ENCODE results near the gene PHF20. TPM values are rescaled to one million over a fixed set of nuclear protein-coding genes. Genes with fewer than 3 reads are reported as not detected.

Gene PHF20
- total and polyA plus RNA-seq, 2 donors from 2014 or later = 12.3 to 48.4 TPM

DNA sequence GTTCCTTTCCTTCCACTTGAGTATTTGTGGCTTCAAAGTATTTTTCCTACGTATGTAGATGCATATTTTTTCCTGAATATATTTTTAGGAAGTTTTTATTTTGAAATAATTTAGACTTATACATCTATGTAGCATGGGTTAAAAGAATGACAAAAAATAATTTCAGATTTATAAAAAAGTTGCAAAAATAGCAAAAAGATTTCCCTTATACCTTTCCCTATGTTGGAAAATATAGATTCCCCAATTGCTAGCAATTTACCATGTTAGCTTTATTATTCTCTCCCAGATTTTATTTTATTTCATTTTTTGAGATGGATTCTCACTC is 112.7 kb downstream of the PHF20 start:
- H3K4me3 ChIP-seq (ENCODE audit: low read length in 3 of 3) = no peak overlapping the region
- DNase-seq (no peak), FAIRE-seq (no peak)
- no peak overlapping the region for H3K27ac ChIP-seq (ENCODE audit: low read depth in 2 of 2, low read length in 2 of 2)
- no peak overlapping the region for H3K9ac ChIP-seq (ENCODE audit: low read length in 3 of 3)
- intact Hi-C loops (cut with DNase I) = no loop called here
- H3K36me3 ChIP-seq (ENCODE audit: control insufficient read depth in 2 of 3, insufficient read depth in 3 of 3, low read length in 3 of 3) = no peaks in the 10 kb centered on the region
- peaks cover 0 to 2% (median 0%) of the 10 kb centered on the region in 3 donors for H3K4me1 ChIP-seq (ENCODE audit: control insufficient read depth in 2 of 3, insufficient read depth in 2 of 3, low read depth in 1 of 3, low read length in 3 of 3)
- H3K9me3 ChIP-seq (ENCODE audit: control insufficient read depth in 2 of 3, insufficient read depth in 1 of 3, low read length in 3 of 3) = no peaks in the 10 kb centered on the region
- H3K27me3 ChIP-seq (ENCODE audit: control insufficient read depth, insufficient read depth, low read length) = no peaks in the 10 kb centered on the region
- no peak for TF ChIP-seq CTCF (IDR thresholded peaks at IDR 0.05; ENCODE audit: borderline replicate concordance, extremely low read depth, insufficient read depth)

DNA sequence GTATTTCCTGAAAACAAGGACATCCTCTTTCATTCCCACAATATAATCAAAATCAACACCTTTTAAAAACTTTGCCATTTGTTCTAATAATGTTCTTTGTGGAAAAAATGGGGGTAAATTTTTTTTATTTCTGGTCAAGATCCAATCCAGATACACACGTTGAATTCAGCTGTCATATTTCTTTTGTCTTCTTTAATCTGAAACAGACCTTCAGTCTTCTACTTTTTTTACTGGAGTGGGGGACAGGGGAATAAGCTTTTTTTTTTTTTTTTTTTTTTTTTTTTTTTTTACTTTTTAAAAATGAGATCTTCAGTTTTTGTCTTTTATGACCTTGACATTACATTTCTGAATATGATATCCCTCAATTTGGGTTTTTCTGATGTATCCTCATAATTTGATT is 113.4 kb downstream of the PHF20 start:
- intact Hi-C loops (cut with DNase I) = no loop called here
- Histone ChIP-seq H3K9me3 (ENCODE audit: control insufficient read depth in 2 of 3, insufficient read depth in 1 of 3, low read length in 3 of 3) (no peaks in the 10 kb centered on the region), H3K27ac (ENCODE audit: low read depth in 2 of 2, low read length in 2 of 2) (no peak overlapping the region), H3K36me3 (ENCODE audit: control insufficient read depth in 2 of 3, insufficient read depth in 3 of 3, low read length in 3 of 3) (no peaks in the 10 kb centered on the region), H3K9ac (ENCODE audit: low read length in 3 of 3) (no peak overlapping the region), H3K27me3 (ENCODE audit: control insufficient read depth, insufficient read depth, low read length) (no peaks in the 10 kb centered on the region), H3K4me3 (ENCODE audit: low read length in 3 of 3) (no peak overlapping the region), H3K4me1 (ENCODE audit: control insufficient read depth in 2 of 3, insufficient read depth in 2 of 3, low read depth in 1 of 3, low read length in 3 of 3) (peaks cover 0 to 2% (median 0%) of the 10 kb centered on the region in 3 donors)
- DNase-seq = no peak
- TF ChIP-seq CTCF (IDR thresholded peaks at IDR 0.05; ENCODE audit: borderline replicate concordance, extremely low read depth, insufficient read depth) = no peak
- FAIRE-seq = no peak

DNA sequence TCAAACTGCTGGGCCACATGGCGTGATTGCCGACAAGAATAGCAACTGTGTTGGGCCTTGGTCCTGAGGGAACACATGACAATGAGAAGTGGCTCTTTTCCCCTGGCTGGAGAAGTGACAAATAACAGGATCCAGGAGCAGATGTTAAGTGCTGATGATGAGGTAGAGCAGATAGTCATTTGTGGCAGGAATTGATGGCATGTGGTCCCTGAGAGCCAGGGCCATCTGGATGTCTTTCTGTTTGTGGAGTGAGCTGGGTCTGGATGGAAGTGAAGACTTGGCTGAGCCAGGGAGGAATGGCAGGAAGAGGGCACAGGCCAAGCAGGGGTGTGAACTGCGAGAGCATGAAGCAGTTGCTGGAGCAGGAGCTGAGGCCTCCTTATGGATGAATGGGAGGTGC is 114.7 kb downstream of the PHF20 start:
- FAIRE-seq = no peak
- intact Hi-C loops (cut with DNase I) = no loop called here

More for the DNA sequence above, 114.7 kb downstream of the PHF20 start:
- Histone ChIP-seq H3K9me3 (ENCODE audit: control insufficient read depth in 2 of 3, insufficient read depth in 1 of 3, low read length in 3 of 3) (no peaks in the 10 kb centered on the region), H3K4me3 (ENCODE audit: low read length in 3 of 3) (no peak overlapping the region), H3K9ac (ENCODE audit: low read length in 3 of 3) (no peak overlapping the region), H3K36me3 (ENCODE audit: control insufficient read depth in 2 of 3, insufficient read depth in 3 of 3, low read length in 3 of 3) (no peaks in the 10 kb centered on the region), H3K27me3 (ENCODE audit: control insufficient read depth, insufficient read depth, low read length) (no peaks in the 10 kb centered on the region), H3K27ac (ENCODE audit: low read depth in 2 of 2, low read length in 2 of 2) (no peak overlapping the region), H3K4me1 (ENCODE audit: control insufficient read depth in 2 of 3, insufficient read depth in 2 of 3, low read depth in 1 of 3, low read length in 3 of 3) (peaks cover 0 to 2% (median 0%) of the 10 kb centered on the region in 3 donors)
- TF ChIP-seq CTCF (IDR thresholded peaks at IDR 0.05; ENCODE audit: borderline replicate concordance, extremely low read depth, insufficient read depth) = no peak
- peak in 1 of 5 donors; percentile 47 for DNase-seq
